Lung (tissue), 12 donors: ENCODE measurements around the gene TBCD. TPM values are rescaled to one million over a fixed set of nuclear protein-coding genes. Genes with fewer than 3 reads are reported as not detected.
A peak's percentile ranks its signal among the peaks of the same experiment; 100 is the strongest.

Experiments
- ATAC-seq: fragments of 200-7000 bp; cut with Tn5 transposase; one replicate; pipeline ENCODE4 v1.9.1; 2020; ENCODE audit warnings: moderate number of reproducible peaks; ENCODE audit not compliant: insufficient read depth, low FRiP score
- DNase-seq, 3 donors: peaks; one replicate each; pipeline ENCODE4 v3.0.0-alpha.2; 2013 to 2017
- H3K27ac ChIP-seq, 2 donors: one replicate each; pipeline ENCODE4 v1.5.1; 2013; ENCODE audit warnings: mild to moderate bottlenecking in 2 of 2, moderate library complexity in 2 of 2, control low read depth in 1 of 2, inconsistent platforms in 1 of 2, low read depth in 1 of 2, low read length in 1 of 2
- H3K27me3 ChIP-seq, 3 donors: one replicate each; pipeline ENCODE4 v1.5.1; 2013; ENCODE audit warnings: low read length in 2 of 3; ENCODE audit not compliant: control insufficient read depth in 3 of 3, insufficient read depth in 3 of 3
- H3K36me3 ChIP-seq, 4 donors: one replicate each; pipeline ENCODE4 v1.5.1; 2013; ENCODE audit warnings: low read length in 4 of 4, mild to moderate bottlenecking in 1 of 4, moderate library complexity in 1 of 4; ENCODE audit not compliant: control insufficient read depth in 4 of 4, insufficient read depth in 4 of 4
- H3K4me1 ChIP-seq, 5 donors: one replicate each; pipeline ENCODE4 v1.5.1; 2013; ENCODE audit warnings: low read length in 5 of 5, mild to moderate bottlenecking in 2 of 5, moderate library complexity in 1 of 5; ENCODE audit not compliant: control insufficient read depth in 5 of 5, insufficient read depth in 5 of 5
- H3K4me3 ChIP-seq: one replicate; pipeline ENCODE4 v1.5.1; 2013; ENCODE audit warnings: mild to moderate bottlenecking, control low read depth, moderate library complexity
- H3K9ac ChIP-seq, 2 donors: one replicate each; pipeline ENCODE4 v1.5.1; 2013; ENCODE audit warnings: low read length in 2 of 2, control low read depth in 1 of 2; ENCODE audit not compliant: insufficient read depth in 1 of 2
- H3K9me3 ChIP-seq, 4 donors: one replicate each; pipeline ENCODE4 v1.5.1; 2013; ENCODE audit warnings: low read length in 3 of 4, mild to moderate bottlenecking in 1 of 4, moderate library complexity in 1 of 4; ENCODE audit not compliant: control insufficient read depth in 4 of 4, insufficient read depth in 3 of 4
- WGBS, 2 donors: extraction: QIAGEN DNeasy Blood & Tissue Kit; methylation state at CpG; one replicate each; pipeline ENCODE4 v1.1.7; 2013; 5-methylcytosine and 5-hydroxymethylcytosine counted together
- polyA plus RNA-seq, 2 donors: library from polyadenylated mRNA; stranded (reverse); fragments of 200-250 nt; gene quantifications; one replicate each; pipeline ENCODE4 v1.2.1, GENCODE V29; 2013
- total RNA-seq, 2 donors: library from RNA; depleted of rRNA in 1 of 2; stranded (reverse); fragments of >200 nt in 1 of 2; gene quantifications; one replicate each; pipeline ENCODE4 v1.2.1, GENCODE V29; 2014 to 2021
- TF ChIP-seq, protein P1 (sequence below): IDR thresholded peaks from 2 replicates; pipeline ENCODE4 v1.5.1; 2012; ENCODE audit warnings: mild to moderate bottlenecking; ENCODE audit errors: control extremely low read depth, extremely low read depth
- donor health status: control.
- donor health status: control.
- donor health status: Bipolar disorder and iron deficiency.
- donor health status: healthy.
- donor health status: DM: yes; HTN: yes; CAD: no.

Gene TBCD
- total and polyA plus RNA-seq, 4 donors = 57.6 to 119 (median 90.3) TPM

DNA sequence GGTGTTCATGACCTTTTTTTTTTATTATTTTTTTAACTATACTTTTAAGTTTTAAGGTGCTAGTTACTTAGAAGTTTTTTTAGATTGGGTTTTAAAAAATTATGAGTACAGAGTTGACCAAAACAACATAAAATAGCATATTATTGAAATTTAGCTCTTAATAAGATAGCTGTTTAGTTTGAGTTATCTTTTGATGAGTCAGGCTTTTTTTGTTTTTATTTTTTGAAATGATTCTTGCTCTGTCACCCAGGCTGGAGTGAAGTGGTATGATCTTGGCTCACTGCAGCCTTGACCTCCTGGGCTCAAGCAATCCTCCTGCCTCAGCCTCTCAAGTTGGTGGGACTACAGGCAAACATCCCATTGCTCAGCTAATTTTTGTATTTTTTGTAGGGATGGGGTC lies 74.3 kb downstream of the TBCD start:
- no peak overlapping the region for H3K27ac ChIP-seq
- DNase-seq = no peak

DNA sequence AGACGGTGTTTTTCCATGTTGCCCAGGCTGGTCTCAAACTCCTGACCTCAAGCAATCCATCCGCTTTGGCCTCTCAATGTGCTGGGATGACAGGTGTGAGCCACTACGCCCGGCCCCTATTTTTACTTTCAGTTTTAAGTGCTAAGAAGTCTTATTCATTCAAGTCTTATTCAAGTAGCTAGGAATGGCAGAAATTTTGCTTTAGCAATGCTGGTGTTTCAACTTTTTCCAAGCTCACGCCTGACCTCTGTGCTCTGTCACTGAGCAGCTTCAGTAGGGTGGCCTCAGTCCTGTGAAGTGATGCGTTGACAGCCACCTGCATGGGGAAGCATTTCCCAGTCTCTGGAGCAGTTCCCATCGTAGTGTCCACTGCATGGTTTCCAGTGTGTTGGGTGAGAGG lies 75.1 kb downstream of the TBCD start:
- TF ChIP-seq, protein P1, sequence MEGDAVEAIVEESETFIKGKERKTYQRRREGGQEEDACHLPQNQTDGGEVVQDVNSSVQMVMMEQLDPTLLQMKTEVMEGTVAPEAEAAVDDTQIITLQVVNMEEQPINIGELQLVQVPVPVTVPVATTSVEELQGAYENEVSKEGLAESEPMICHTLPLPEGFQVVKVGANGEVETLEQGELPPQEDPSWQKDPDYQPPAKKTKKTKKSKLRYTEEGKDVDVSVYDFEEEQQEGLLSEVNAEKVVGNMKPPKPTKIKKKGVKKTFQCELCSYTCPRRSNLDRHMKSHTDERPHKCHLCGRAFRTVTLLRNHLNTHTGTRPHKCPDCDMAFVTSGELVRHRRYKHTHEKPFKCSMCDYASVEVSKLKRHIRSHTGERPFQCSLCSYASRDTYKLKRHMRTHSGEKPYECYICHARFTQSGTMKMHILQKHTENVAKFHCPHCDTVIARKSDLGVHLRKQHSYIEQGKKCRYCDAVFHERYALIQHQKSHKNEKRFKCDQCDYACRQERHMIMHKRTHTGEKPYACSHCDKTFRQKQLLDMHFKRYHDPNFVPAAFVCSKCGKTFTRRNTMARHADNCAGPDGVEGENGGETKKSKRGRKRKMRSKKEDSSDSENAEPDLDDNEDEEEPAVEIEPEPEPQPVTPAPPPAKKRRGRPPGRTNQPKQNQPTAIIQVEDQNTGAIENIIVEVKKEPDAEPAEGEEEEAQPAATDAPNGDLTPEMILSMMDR = no peak
- no peaks in the 10 kb centered on the region for H3K27me3 ChIP-seq
- peaks cover 0 to 10% (median 3%) of the 10 kb centered on the region in 5 donors for H3K4me1 ChIP-seq
- H3K9ac ChIP-seq = no peak overlapping the region
- WGBS, 2 donors = 86 to 91% methylated on average over 7 of the region's 7 CpGs
- no peak overlapping the region for H3K4me3 ChIP-seq
- H3K27ac ChIP-seq = no peak overlapping the region
- no peak for ATAC-seq
- no peaks in the 10 kb centered on the region for H3K9me3 ChIP-seq
- DNase-seq = peak in 1 of 3 donors; percentile 7
- peaks cover 0 to 15% (median 14%) of the 10 kb centered on the region in 4 donors for H3K36me3 ChIP-seq

More for the DNA sequence above, 74.3 kb downstream of the TBCD start:
- Histone ChIP-seq H3K36me3 (peaks cover 0 to 16% (median 12%) of the 10 kb centered on the region in 4 donors), H3K9ac (no peak overlapping the region), H3K27me3 (no peaks in the 10 kb centered on the region), H3K9me3 (no peaks in the 10 kb centered on the region), H3K4me3 (no peak overlapping the region), H3K4me1 (peaks cover 0 to 10% (median 3%) of the 10 kb centered on the region in 5 donors)
- TF ChIP-seq, protein P1 = no peak
- ATAC-seq = no peak

DNA sequence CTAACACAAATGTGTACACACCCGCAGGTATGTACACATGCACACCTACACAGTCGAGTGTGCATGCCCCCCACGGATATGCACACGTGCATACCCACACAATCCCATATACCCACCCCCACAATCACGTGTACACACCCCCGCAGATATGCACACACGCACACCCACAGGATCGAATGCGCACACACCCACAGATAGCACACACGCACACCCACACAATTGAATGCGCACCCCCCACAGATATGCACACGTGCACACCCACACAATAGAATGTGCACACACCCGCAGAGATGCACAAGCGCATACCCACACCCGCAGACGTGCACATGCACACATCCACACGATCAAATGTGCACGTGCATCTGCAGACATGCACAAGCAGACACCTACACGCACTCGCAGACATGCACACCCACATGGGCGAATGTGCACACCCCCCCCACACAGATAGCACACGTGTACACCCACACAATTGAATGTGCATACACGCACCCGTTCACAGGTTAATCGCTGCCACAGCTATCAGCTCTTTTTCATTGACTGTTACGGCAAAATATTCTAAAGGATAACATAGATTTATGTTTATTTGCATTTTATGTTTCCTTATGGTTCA lies 77.1 kb downstream of the TBCD start:
- TF ChIP-seq, protein P1 = no peak
- ATAC-seq = no peak
- Histone ChIP-seq H3K9ac (no peak overlapping the region), H3K36me3 (peaks cover 0 to 14% (median 11%) of the 10 kb centered on the region in 4 donors), H3K4me3 (no peak overlapping the region), H3K9me3 (no peaks in the 10 kb centered on the region), H3K27me3 (no peaks in the 10 kb centered on the region), H3K27ac (no peak overlapping the region), H3K4me1 (peaks cover 0 to 10% (median 3%) of the 10 kb centered on the region in 5 donors)
- WGBS, 2 donors = 97 to 98% methylated on average over 26 of the region's 26 CpGs
- no peak for DNase-seq

DNA sequence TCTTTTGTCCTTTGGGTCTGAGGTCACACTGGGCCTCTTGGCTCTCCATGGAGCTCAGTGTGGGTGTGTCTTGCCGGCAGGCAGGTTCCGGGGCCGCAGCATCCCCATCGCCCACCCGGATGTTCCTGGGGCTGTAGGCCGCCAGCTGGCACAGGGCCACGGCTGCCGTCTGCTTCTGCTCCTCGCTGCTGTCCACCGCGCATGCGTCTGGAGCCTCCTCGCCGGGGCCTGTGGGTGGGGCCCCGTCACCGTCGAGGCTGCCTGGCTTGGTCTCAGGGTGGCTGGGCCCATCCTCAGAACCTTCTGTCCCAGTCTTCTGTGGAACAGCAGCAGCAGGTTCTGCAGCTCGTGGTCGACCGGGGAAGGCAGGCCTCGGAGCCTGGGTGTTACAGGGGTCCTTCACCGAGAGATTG lies 78.4 kb downstream of the TBCD start:
- no peak for ATAC-seq
- H3K27ac ChIP-seq = no peak overlapping the region
- no peaks in the 10 kb centered on the region for H3K27me3 ChIP-seq
- peaks cover 0 to 14% (median 10%) of the 10 kb centered on the region in 4 donors for H3K36me3 ChIP-seq
- 67 to 73% methylated on average over 22 of the region's 22 CpGs for WGBS, 2 donors
- H3K9me3 ChIP-seq = no peaks in the 10 kb centered on the region
- peaks cover 0 to 10% (median 3%) of the 10 kb centered on the region in 5 donors for H3K4me1 ChIP-seq
- no peak overlapping the region for H3K4me3 ChIP-seq
- no peak overlapping the region for H3K9ac ChIP-seq
- TF ChIP-seq, protein P1 = no peak
- peak; percentile 80 to 87 (median 82) for DNase-seq
